Gastroesophageal sphincter (tissue), 3 donors: ENCODE measurements around the gene SELENOW.

ENCODE experiments used
- CTCF ChIP-seq, 4 experiments: fragments of 200-600 bp in 2 of 4; fragments of 450-650 bp in 2 of 4; sonication (generic) in 1 of 4; IDR thresholded peaks; one replicate each; pipeline ENCODE4 v1.5.1; 2017 to 2019; ENCODE audit warnings: antibody characterized with exemption in 4 of 4, mild to moderate bottlenecking in 2 of 4, moderate library complexity in 2 of 4
- POLR2A ChIP-seq, 2 donors: fragments of 450-650 bp; IDR thresholded peaks; one replicate each; pipeline ENCODE4 v1.6.1; 2017; ENCODE audit warnings: antibody characterized with exemption in 2 of 2, mild to moderate bottlenecking in 2 of 2, moderate library complexity in 1 of 2

GRCh38 chr19:47780215-47780551, 1.7 kb downstream of the SELENOW start:
- TF ChIP-seq CTCF (IDR thresholded peaks at IDR 0.05) (no peak), POLR2A (IDR thresholded peaks at IDR 0.05) (no peak)
